Pancreas (tissue), 10 donors: Measurements from ENCODE around the gene COX7A2L. TPM values are rescaled to one million over a fixed set of nuclear protein-coding genes. Genes with fewer than 3 reads are reported as not detected.
"Not testable (repeated sequence)": the region's sequence is repeated elsewhere in the genome, so short reads cannot be mapped to it uniquely, and the experiment has no call there.

Experiments
- ATAC-seq, 4 donors: fragments of 200-7000 bp; cut with Tn5 transposase; one replicate each; pipeline versions ENCODE4 v1.8.0 to v1.9.1; 2020; ENCODE audit warnings: mild to moderate bottlenecking in 4 of 4, moderate library complexity in 4 of 4
- DNase-seq, 6 donors: peaks; one replicate each; pipeline ENCODE4 v3.0.0-alpha.2; 2020
- FAIRE-seq: peaks from 2 replicates; lab custom pipeline; 2012; peaks lifted over from hg19 to GRCh38; lab: Jason Lieb, UNC
- H3K27ac ChIP-seq, 4 donors: fragments of 200-600 bp; sonication (generic); 1 replicate in 3 of 4; 2 replicates in 1 of 4; pipeline versions ENCODE4 v1.5.0 to v1.8.0; 2020
- H3K27me3 ChIP-seq, 4 donors: fragments of 200-600 bp; one replicate each; pipeline ENCODE4 v1.8.0; 2021
- H3K36me3 ChIP-seq, 3 donors: fragments of 200-600 bp; sonication (generic) in 1 of 3; one replicate each; pipeline versions ENCODE4 v1.5.0 to v1.8.0; 2020 to 2021
- H3K4me1 ChIP-seq, 3 donors: fragments of 200-600 bp; one replicate each; pipeline ENCODE4 v1.8.0; 2021
- H3K4me3 ChIP-seq, 4 donors: fragments of 200-600 bp; sonication (generic) in 2 of 4; one replicate each; pipeline versions ENCODE4 v1.5.0 to v1.8.0; 2020 to 2021
- H3K9me3 ChIP-seq, 4 donors: fragments of 200-600 bp; one replicate each; pipeline ENCODE4 v1.8.0; 2021
- WGBS, 2 donors: extraction: QIAGEN DNeasy Blood & Tissue Kit; methylation state at CpG; one replicate each; pipeline ENCODE4 v1.1.7; 2013; 5-methylcytosine and 5-hydroxymethylcytosine counted together
- intact Hi-C, 3 donors: fragments of 100-400 bp; cut with DNase I; formaldehyde crosslinking; loops; one replicate each; pipeline versions ENCODE4 v1.11.1 to v1.14.2; 2022
- polyA plus RNA-seq, 2 donors: library from polyadenylated mRNA; stranded (reverse); fragments of 200-250 nt; gene quantifications; one replicate each; pipeline ENCODE4 v1.2.3, GENCODE V29; 2013
- total RNA-seq, 6 donors: library from RNA; stranded (reverse); fragmentation: NEBNext Ultra II Directional in 4 of 6; extraction: Animal tissue kit (Norgen Biotek cat#: 25700) in 4 of 6; gene quantifications; one replicate each; pipeline versions ENCODE4 v1.2.1 to v1.2.4, GENCODE V29; 2021 to 2023
- TF ChIP-seq, protein P1 (sequence below), 4 donors: fragments of 200-600 bp; sonication (generic) in 3 of 4; IDR thresholded peaks; one replicate each; pipeline versions ENCODE4 v1.5.0 to v1.8.0; 2021; ENCODE audit warnings: antibody characterized with exemption in 4 of 4
- donor health status: healthy with polysubstance abuse.
- donor health status: DM: no; HTN: no; CAD: no; lungs with moderate emphysema.
- donor health status: DM: no; HTN: no; CAD: no.
- donor health status: control.
- donor health status: control.
- donor health status: Bipolar disorder and iron deficiency.
- donor health status: DM: yes; HTN: yes; CAD: no.
- donor health status: DM: no; HTN: no; CAD: no.
- donor health status: DM: no; HTN: no; CAD: no.
- donor health status: DM: yes; HTN: yes; CAD: no.

COX7A2L gene
- total and polyA plus RNA-seq, 8 donors, result 34.8 to 91.5 (median 49.7) TPM

DNA sequence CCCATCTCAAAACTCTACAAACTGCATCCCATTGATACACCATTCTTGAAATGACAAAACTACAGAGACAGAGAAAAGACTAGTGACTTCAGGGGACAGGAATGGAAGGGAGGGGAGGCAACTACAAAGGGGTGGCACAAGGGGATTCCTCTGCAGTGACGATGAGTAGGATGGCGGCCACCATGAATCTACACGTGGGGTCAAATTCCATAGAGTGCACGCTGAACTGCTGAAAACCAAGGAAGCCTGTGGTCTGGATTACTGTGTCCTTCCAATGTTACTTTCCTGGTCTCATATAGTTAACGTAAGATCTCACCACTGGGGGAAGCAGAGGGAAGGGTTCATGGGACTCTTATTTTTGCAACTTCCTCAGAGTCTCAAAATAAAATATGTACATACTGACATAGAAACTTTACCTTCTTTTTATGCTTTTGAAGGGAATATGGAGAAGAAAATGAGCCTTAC lies 23.6 kb downstream of the COX7A2L start:
- TF ChIP-seq, protein P1, sequence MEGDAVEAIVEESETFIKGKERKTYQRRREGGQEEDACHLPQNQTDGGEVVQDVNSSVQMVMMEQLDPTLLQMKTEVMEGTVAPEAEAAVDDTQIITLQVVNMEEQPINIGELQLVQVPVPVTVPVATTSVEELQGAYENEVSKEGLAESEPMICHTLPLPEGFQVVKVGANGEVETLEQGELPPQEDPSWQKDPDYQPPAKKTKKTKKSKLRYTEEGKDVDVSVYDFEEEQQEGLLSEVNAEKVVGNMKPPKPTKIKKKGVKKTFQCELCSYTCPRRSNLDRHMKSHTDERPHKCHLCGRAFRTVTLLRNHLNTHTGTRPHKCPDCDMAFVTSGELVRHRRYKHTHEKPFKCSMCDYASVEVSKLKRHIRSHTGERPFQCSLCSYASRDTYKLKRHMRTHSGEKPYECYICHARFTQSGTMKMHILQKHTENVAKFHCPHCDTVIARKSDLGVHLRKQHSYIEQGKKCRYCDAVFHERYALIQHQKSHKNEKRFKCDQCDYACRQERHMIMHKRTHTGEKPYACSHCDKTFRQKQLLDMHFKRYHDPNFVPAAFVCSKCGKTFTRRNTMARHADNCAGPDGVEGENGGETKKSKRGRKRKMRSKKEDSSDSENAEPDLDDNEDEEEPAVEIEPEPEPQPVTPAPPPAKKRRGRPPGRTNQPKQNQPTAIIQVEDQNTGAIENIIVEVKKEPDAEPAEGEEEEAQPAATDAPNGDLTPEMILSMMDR (IDR thresholded peaks at IDR 0.05), result no peak
- ATAC-seq (no peak), DNase-seq (no peak), FAIRE-seq (no peak)
- Histone ChIP-seq H3K4me1 (peaks cover 2 to 3% (median 3%) of the 10 kb centered on the region in 3 donors), H3K27ac (no peak overlapping the region), H3K4me3 (no peak overlapping the region), H3K27me3 (no peaks in the 10 kb centered on the region), H3K9me3 (no peaks in the 10 kb centered on the region), H3K36me3 (peaks cover 0 to 17% (median 5%) of the 10 kb centered on the region in 3 donors)
- WGBS, 2 donors, result 95 to 98% methylated on average over 5 of the region's 5 CpGs
- intact Hi-C loops, result loop anchor here in 1 of 3 donors (10.0 kb wide), 1 partner anchor 483 kb away; no protein-coding TSS in a partner anchor

DNA sequence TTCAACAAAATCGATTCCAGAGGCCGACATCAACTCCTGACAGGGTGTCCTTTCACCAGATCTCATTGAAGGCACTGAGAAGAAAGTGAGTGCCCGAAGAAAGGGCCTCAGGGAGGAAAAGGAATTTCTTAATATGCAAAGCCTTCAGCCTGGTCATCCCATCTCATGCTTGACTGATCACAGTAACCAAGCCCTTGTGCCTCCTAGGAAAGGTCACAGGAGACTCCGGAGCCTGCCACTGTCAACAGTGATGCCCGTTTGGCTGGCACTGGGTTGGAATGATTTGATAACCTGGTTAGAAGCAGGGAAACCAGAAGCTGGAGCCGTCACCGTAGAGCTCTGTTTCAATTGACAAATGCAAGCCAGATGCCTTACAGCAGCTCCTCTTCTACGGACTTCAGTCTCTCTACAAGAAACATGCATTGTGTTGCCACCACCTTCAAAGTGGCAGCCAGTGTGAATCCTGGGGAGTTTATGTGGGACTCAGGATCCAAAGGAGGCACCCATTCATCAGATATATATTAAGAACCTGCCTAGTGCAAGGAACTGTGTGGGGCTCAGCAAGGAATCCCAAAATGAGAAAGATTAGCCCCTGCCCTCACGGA lies 24.6 kb downstream of the COX7A2L start:
- no peak for ATAC-seq
- WGBS, 2 donors, result 91 to 96% methylated on average over 9 of the region's 9 CpGs
- H3K27me3 ChIP-seq, result no peaks in the 10 kb centered on the region
- FAIRE-seq, result no peak
- H3K36me3 ChIP-seq, result peaks cover 0 to 21% (median 9%) of the 10 kb centered on the region in 3 donors
- intact Hi-C loops, result loop anchor here in 1 of 3 donors (10.0 kb wide), 1 partner anchor 482 kb away; no protein-coding TSS in a partner anchor
- TF ChIP-seq, protein P1 (IDR thresholded peaks at IDR 0.05), result no peak
- H3K4me1 ChIP-seq, result no peaks in the 10 kb centered on the region
- DNase-seq, result no peak
- no peak overlapping the region for H3K4me3 ChIP-seq
- no peaks in the 10 kb centered on the region for H3K9me3 ChIP-seq
- H3K27ac ChIP-seq, result no peak overlapping the region

GRCh38 chr2:42335514-42336104 lies 25.4 kb downstream of the COX7A2L start:
- ATAC-seq (no peak), DNase-seq (no peak), FAIRE-seq (no peak)
- Histone ChIP-seq H3K36me3 (peaks cover 0 to 20% (median 10%) of the 10 kb centered on the region in 3 donors), H3K27ac (no peak overlapping the region), H3K9me3 (no peaks in the 10 kb centered on the region), H3K27me3 (no peaks in the 10 kb centered on the region), H3K4me1 (no peaks in the 10 kb centered on the region), H3K4me3 (no peak overlapping the region)
- 97 to 98% methylated on average over 10 of the region's 10 CpGs for WGBS, 2 donors
- TF ChIP-seq, protein P1 (IDR thresholded peaks at IDR 0.05), result no peak
- intact Hi-C loops, result loop anchor here in 1 of 3 donors (10.0 kb wide), 1 partner anchor 481 kb away; no protein-coding TSS in a partner anchor

DNA sequence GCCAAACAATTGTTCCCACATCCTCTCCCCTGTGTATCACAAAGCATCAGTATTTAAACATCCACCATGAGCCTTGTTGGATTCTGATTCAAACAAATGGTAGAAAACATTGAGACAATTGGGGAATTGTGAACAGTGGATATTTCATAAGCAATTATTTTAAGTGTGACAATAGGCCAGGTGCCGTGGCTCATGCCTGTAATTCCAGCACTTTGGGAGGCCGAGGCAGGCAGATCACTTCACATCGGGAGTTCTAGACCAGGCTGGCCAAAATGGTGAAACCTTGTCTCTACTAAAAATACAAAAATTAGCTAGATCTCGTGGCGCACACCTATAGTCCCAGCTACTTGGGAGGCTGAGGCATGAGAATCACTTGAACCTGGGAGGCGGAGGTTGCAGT lies 26.2 kb downstream of the COX7A2L start:
- not testable (repeated sequence) for FAIRE-seq, H3K9me3 ChIP-seq, H3K27ac ChIP-seq, ATAC-seq, H3K27me3 ChIP-seq, H3K4me3 ChIP-seq, DNase-seq, H3K4me1 ChIP-seq
- peaks cover 0 to 18% (median 10%) of the 10 kb centered on the region in 3 donors for H3K36me3 ChIP-seq
- intact Hi-C loops, result loop anchor here in 1 of 3 donors (10.0 kb wide), 1 partner anchor 480 kb away; no protein-coding TSS in a partner anchor
- 96 to 98% methylated on average over 6 of the region's 6 CpGs for WGBS, 2 donors

DNA sequence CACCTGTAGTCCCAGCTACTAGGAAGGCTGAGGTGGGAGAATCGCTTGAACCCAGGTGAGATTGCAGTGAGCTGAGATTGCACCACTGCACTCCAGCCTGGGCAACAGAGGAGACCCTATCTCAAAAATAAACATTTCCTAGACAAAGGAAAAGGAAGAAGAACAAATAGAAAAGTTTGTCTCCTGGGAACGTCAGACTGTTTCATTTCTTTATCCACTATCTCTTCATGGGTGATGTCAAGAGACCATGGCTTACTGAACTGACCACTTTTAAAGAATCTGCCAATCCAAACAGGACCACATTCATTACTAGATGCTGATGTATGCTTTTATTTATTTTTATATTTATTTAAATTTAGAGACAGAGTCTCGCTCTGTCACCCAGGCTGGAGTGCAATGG lies 26.8 kb downstream of the COX7A2L start:
- Histone ChIP-seq H3K36me3 (peaks cover 0 to 18% (median 10%) of the 10 kb centered on the region in 3 donors), H3K4me3 (no peak overlapping the region), H3K27me3 (no peaks in the 10 kb centered on the region), H3K27ac (no peak overlapping the region), H3K4me1 (no peaks in the 10 kb centered on the region), H3K9me3 (no peaks in the 10 kb centered on the region)
- DNase-seq (no peak), ATAC-seq (no peak), FAIRE-seq (no peak)
- TF ChIP-seq, protein P1 (IDR thresholded peaks at IDR 0.05), result no peak
- WGBS, 2 donors, result 85 to 89% methylated on average over 3 of the region's 3 CpGs
- intact Hi-C loops, result loop anchor here in 1 of 3 donors (10.0 kb wide), 1 partner anchor 479 kb away; no protein-coding TSS in a partner anchor
